ENCODE results near the gene LIN37. TPM values are rescaled to one million over a fixed set of nuclear protein-coding genes. Genes with fewer than 3 reads are reported as not detected.

LIN37 gene
- total RNA-seq, 1 donor from 2014 or later, result 5.5 TPM

- no peak for DNase-seq (ENCODE audit: low read depth, low spot score)
Observed at GRCh38 chr19:35774274-35775045, 26.1 kb downstream of the LIN37 start.

GRCh38 chr19:35775046-35775297, 26.6 kb downstream of the LIN37 start:
- no peak for DNase-seq (ENCODE audit: low read depth, low spot score)

- peak; percentile 78 for DNase-seq (ENCODE audit: low read depth, low spot score)
Observed at GRCh38 chr19:35775298-35776101, 27.1 kb downstream of the LIN37 start, which contains the start of gene ARHGAP33. TSS of gene ARHGAP33 (plus strand) at chr19:35775564. CDS start at chr19:35775659, 95 bp downstream.

GRCh38 chr19:35776102-35776788, 27.9 kb downstream of the LIN37 start:
- no peak for DNase-seq (ENCODE audit: low read depth, low spot score)

GRCh38 chr19:35777086-35777841, 28.9 kb downstream of the LIN37 start:
- no peak for DNase-seq (ENCODE audit: low read depth, low spot score)

GRCh38 chr19:35777961-35778360, 29.6 kb downstream of the LIN37 start:
- no peak for DNase-seq (ENCODE audit: low read depth, low spot score)

- no peak for DNase-seq (ENCODE audit: low read depth, low spot score)
Observed at GRCh38 chr19:35779033-35779432, 30.7 kb downstream of the LIN37 start.

GRCh38 chr19:35780058-35780457, 31.7 kb downstream of the LIN37 start:
- no peak for DNase-seq (ENCODE audit: low read depth, low spot score)

GRCh38 chr19:35780717-35781116, 32.3 kb downstream of the LIN37 start:
- DNase-seq (ENCODE audit: low read depth, low spot score), result no peak

- DNase-seq (ENCODE audit: low read depth, low spot score), result no peak
Observed at GRCh38 chr19:35781650-35782049, 33.3 kb downstream of the LIN37 start.

- no peak for DNase-seq (ENCODE audit: low read depth, low spot score)
Observed at GRCh38 chr19:35782589-35782988, 34.2 kb downstream of the LIN37 start.

- DNase-seq (ENCODE audit: low read depth, low spot score), result no peak
Observed at GRCh38 chr19:35783469-35784434, 35.4 kb downstream of the LIN37 start.

- DNase-seq (ENCODE audit: low read depth, low spot score), result no peak
Observed at GRCh38 chr19:35784503-35785338, 36.3 kb downstream of the LIN37 start.

- DNase-seq (ENCODE audit: low read depth, low spot score), result no peak
Observed at GRCh38 chr19:35785339-35785627, 36.9 kb downstream of the LIN37 start.

- DNase-seq (ENCODE audit: low read depth, low spot score), result no peak
Observed at GRCh38 chr19:35786299-35787160, 38.2 kb downstream of the LIN37 start.

GRCh38 chr19:35787227-35787799, 38.9 kb downstream of the LIN37 start:
- no peak for DNase-seq (ENCODE audit: low read depth, low spot score)

- no peak for DNase-seq (ENCODE audit: low read depth, low spot score)
Observed at GRCh38 chr19:35788205-35788960, 40.0 kb downstream of the LIN37 start.

Measured in pulmonary artery endothelial cell (primary cell).